ENCODE data around the gene FIGNL1.

DNA sequence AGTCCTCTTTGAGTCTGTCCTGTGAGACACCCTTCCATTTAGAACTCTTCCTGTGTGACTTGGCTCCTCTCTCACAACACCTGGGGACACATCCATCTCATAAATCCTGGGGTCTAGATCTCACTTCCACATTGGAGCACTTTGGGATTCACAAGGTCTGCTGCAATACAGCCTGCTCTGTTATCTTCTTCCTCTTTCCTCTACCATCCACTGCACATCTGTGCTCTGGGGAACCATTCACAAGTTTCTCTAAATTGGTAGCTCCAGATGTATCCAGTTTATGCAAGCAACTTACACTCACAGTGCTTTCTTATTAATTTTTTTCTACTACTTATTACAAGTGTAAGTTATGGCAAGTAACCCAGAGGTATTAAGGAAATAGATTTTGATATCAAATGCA, 5.5 kb upstream of the FIGNL1 start:
- TF ChIP-seq POLR2A (IDR thresholded peaks at IDR 0.05; ENCODE audit: low read depth, low read length) = no peak
- TF ChIP-seq POLR2AphosphoS5 (IDR thresholded peaks at IDR 0.05; ENCODE audit: low read depth, low read length) = no peak
- no peak for TF ChIP-seq TAF1 (IDR thresholded peaks at IDR 0.05; ENCODE audit: borderline replicate concordance, low read depth, low read length)

Data from GM12892 (cell line).